GM23248 (cell line): ENCODE results near the gene FOXD2. TPM values are rescaled to one million over a fixed set of nuclear protein-coding genes. Genes with fewer than 3 reads are reported as not detected.

Experiments
- DNase-seq: peaks from one replicate; pipeline ENCODE4 v3.0.0-alpha.2; 2015
- H2AFZ ChIP-seq: fragments of 200-600 bp; sonication (generic); 2 replicates; pipeline ENCODE4 v1.6.1; 2016; ENCODE audit warnings: antibody characterized with exemption
- H3F3A ChIP-seq: fragments of 200-600 bp; sonication (generic); 2 replicates; pipeline ENCODE4 v1.6.1; 2016; ENCODE audit warnings: mild to moderate bottlenecking, antibody characterized with exemption, mixed run types; ENCODE audit not compliant: insufficient read depth
- H3K27ac ChIP-seq: fragments of 200-600 bp; sonication (generic); 2 replicates; pipeline ENCODE4 v1.5.1; 2016; ENCODE audit warnings: mild to moderate bottlenecking
- H3K27me3 ChIP-seq: fragments of 200-600 bp; sonication (generic); replicated peaks from 2 replicates; pipeline ENCODE4 v1.6.1; 2016; ENCODE audit warnings: mild to moderate bottlenecking; ENCODE audit not compliant: insufficient read depth
- H3K36me3 ChIP-seq: fragments of 200-600 bp; sonication (generic); 2 replicates; pipeline ENCODE4 v1.6.1; 2016; ENCODE audit warnings: low read depth, mild to moderate bottlenecking
- H3K4me1 ChIP-seq: fragments of 200-600 bp; sonication (generic); 2 replicates; pipeline ENCODE4 v1.6.1; 2016; ENCODE audit warnings: mild to moderate bottlenecking; ENCODE audit not compliant: insufficient read depth
- H3K4me2 ChIP-seq: fragments of 200-600 bp; sonication (generic); one replicate; pipeline ENCODE4 v1.6.1; 2016; ENCODE audit warnings: mild to moderate bottlenecking; ENCODE audit not compliant: unreplicated experiment
- H3K4me3 ChIP-seq: fragments of 200-600 bp; sonication (generic); 2 replicates; pipeline ENCODE4 v1.5.1; 2016; ENCODE audit warnings: mild to moderate bottlenecking
- H3K79me2 ChIP-seq: fragments of 200-600 bp; sonication (generic); 2 replicates; pipeline ENCODE4 v1.6.1; 2016; ENCODE audit warnings: mild to moderate bottlenecking; ENCODE audit not compliant: insufficient read depth
- H3K9ac ChIP-seq: fragments of 200-600 bp; sonication (generic); 2 replicates; pipeline ENCODE4 v1.6.1; 2016; ENCODE audit warnings: mild to moderate bottlenecking
- H3K9me2 ChIP-seq: fragments of 200-600 bp; sonication (generic); 2 replicates; pipeline ENCODE4 v1.6.1; 2016; ENCODE audit warnings: mixed run types, mild to moderate bottlenecking, moderate library complexity; ENCODE audit not compliant: insufficient read depth
- H3K9me3 ChIP-seq: fragments of 200-600 bp; sonication (generic); one replicate; pipeline ENCODE4 v1.6.1; 2017; ENCODE audit warnings: low read depth
- H4K20me1 ChIP-seq: fragments of 200-600 bp; sonication (generic); 2 replicates; pipeline ENCODE4 v1.6.0; 2016; ENCODE audit not compliant: insufficient read depth
- EZH2 ChIP-seq: fragments of 200-600 bp; sonication (generic); IDR thresholded peaks from 2 replicates; pipeline ENCODE4 v1.6.1; 2018; ENCODE audit warnings: antibody characterized with exemption, mild to moderate bottlenecking; ENCODE audit not compliant: insufficient read depth, poor library complexity, severe bottlenecking
- EZH2phosphoT487 ChIP-seq: fragments of 200-600 bp; sonication (generic); IDR thresholded peaks from 2 replicates; pipeline ENCODE4 v1.6.1; 2018; ENCODE audit warnings: antibody characterized with exemption, moderate library complexity, mild to moderate bottlenecking, low read depth; ENCODE audit not compliant: insufficient read depth
- WGBS, 2 experiments: methylation state at CpG; one replicate each; pipeline ENCODE4 v1.1.6; 2015 to 2017; ENCODE audit warnings: low lambda C conversion rate in 2 of 2, low coverage in 1 of 2; ENCODE audit errors: missing lambda C conversion rate in 2 of 2; 5-methylcytosine and 5-hydroxymethylcytosine counted together
- in situ Hi-C: fragments of 300-500 bp; cut with MboI; formaldehyde crosslinking; loops from 2 replicates; pipeline ENCODE4 v1.15.0; 2020
- polyA plus RNA-seq: library from polyadenylated mRNA; unstranded; fragments of >200 nt; fragmentation: Nextera tagmentation; extraction: Ambion mirVana; gene quantifications from 2 replicates; pipeline ENCODE4 v1.2.1, GENCODE V29; 2016
- total RNA-seq: library from RNA; depleted of rRNA; stranded (reverse); fragments of >200 nt; shearing (Covaris generic); gene quantifications from 2 replicates; pipeline ENCODE4 v1.2.3, GENCODE V29; 2014; rRNA removed

FOXD2 gene
- total RNA-seq (0.43 TPM in 1 of 2 replicates, not detected in the other), polyA plus RNA-seq (0.15 and 0.20 TPM in 2 replicates)

- Histone ChIP-seq H3K27ac (peak within 1 kb of the TSS; percentile 11), H3K9ac (peak within 1 kb of the TSS; percentile 68), H3K9me2 (no peaks in the 10 kb centered on the region), H3K9me3 (no peaks in the 10 kb centered on the region), H3K36me3 (no peaks in the 10 kb centered on the region), H3K79me2 (no peaks in the 10 kb centered on the region), H3K4me3 (peak within 1 kb of the TSS; percentile 83), H3K4me2 (peak within 1 kb of the TSS; percentile 69), H3F3A (0 out of 2 replicates have a peak, but pooled peaks cover 5% of the 10 kb centered on the region), H3K27me3 (peaks cover 14% of the 10 kb centered on the region), H3K4me1 (peaks cover 14% of the 10 kb centered on the region), H2AFZ (peak within 1 kb of the TSS; percentile 80), H4K20me1 (no peaks in the 10 kb centered on the region)
- in situ Hi-C loops: no loop called here
- DNase-seq: peak; percentile 92
- TF ChIP-seq EZH2phosphoT487 (no peak), EZH2 (no peak)
- WGBS, 2 experiments: 2 to 4% methylated on average over 22 to 73 of the region's 80 CpGs
These were observed at the start of gene FOXD2 for GRCh38 chr1:47437447-47438164. Gene FOXD2 (plus strand): TSS chr1:47438044. CDS start chr1:47438136, 92 bp downstream.

GRCh38 chr1:47388891-47389238 lies 49.0 kb upstream of the FOXD2 start:
- WGBS, 2 experiments: 5 to 13% methylated on average over 3 of the region's 3 CpGs
- Histone ChIP-seq H4K20me1 (no peaks in the 10 kb centered on the region), H3K36me3 (no peaks in the 10 kb centered on the region), H3K9ac (no peak overlapping the region), H3K9me3 (no peaks in the 10 kb centered on the region), H3K27ac (no peak overlapping the region), H3K4me3 (no peak overlapping the region), H3K27me3 (no peaks in the 10 kb centered on the region), H3K9me2 (no peaks in the 10 kb centered on the region), H3K79me2 (no peaks in the 10 kb centered on the region), H3K4me2 (no peak overlapping the region), H3K4me1 (no peaks in the 10 kb centered on the region), H2AFZ (no peak overlapping the region), H3F3A (peaks cover 26% of the 10 kb centered on the region)
- in situ Hi-C loops: no loop called here
- peak; percentile 81 for DNase-seq
- TF ChIP-seq EZH2 (no peak), EZH2phosphoT487 (no peak)

- Histone ChIP-seq H3K9me3 (no peaks in the 10 kb centered on the region), H3K4me1 (no peaks in the 10 kb centered on the region), H3K36me3 (no peaks in the 10 kb centered on the region), H3K4me2 (no peak overlapping the region), H4K20me1 (no peaks in the 10 kb centered on the region), H3K9ac (no peak overlapping the region), H3K27ac (no peak overlapping the region), H3K9me2 (no peaks in the 10 kb centered on the region), H2AFZ (no peak overlapping the region), H3K4me3 (no peak overlapping the region), H3K27me3 (no peaks in the 10 kb centered on the region), H3F3A (peaks cover 26% of the 10 kb centered on the region), H3K79me2 (no peaks in the 10 kb centered on the region)
- in situ Hi-C loops: no loop called here
- no peak for TF ChIP-seq EZH2
- no peak for TF ChIP-seq EZH2phosphoT487
- no peak for DNase-seq
- WGBS, 2 experiments: 53% methylated on average over 2 of the region's 2 CpGs
These were observed 48.1 kb upstream of the FOXD2 start for GRCh38 chr1:47389731-47390130.

GRCh38 chr1:47390843-47391242 lies 47.0 kb upstream of the FOXD2 start:
- no peak for DNase-seq
- Histone ChIP-seq H3K4me3 (no peak overlapping the region), H4K20me1 (no peaks in the 10 kb centered on the region), H2AFZ (no peak overlapping the region), H3K9me3 (no peaks in the 10 kb centered on the region), H3K4me1 (no peaks in the 10 kb centered on the region), H3K27ac (no peak overlapping the region), H3K9me2 (no peaks in the 10 kb centered on the region), H3K79me2 (no peaks in the 10 kb centered on the region), H3K36me3 (no peaks in the 10 kb centered on the region), H3K9ac (no peak overlapping the region), H3K27me3 (no peaks in the 10 kb centered on the region), H3K4me2 (no peak overlapping the region), H3F3A (peaks cover 26% of the 10 kb centered on the region)
- TF ChIP-seq EZH2phosphoT487 (no peak), EZH2 (no peak)
- WGBS, 2 experiments: 83 to 87% methylated on average over 2 of the region's 2 CpGs
- in situ Hi-C loops: no loop called here
